ENCODE data around the gene CARD18. TPM values are rescaled to one million over a fixed set of nuclear protein-coding genes. Genes with fewer than 3 reads are reported as not detected.

Gene CARD18
- total and polyA plus RNA-seq, 2 of the 13 experiments (the other 11 are each of a cell fraction or from before 2014, with no cell fraction given), result not detected

- 0% methylated on average over 2 of the region's 2 CpGs for WGBS (ENCODE audit: low lambda C conversion rate)
- CTCF ChIA-PET (ENCODE audit: low intra/inter-chr PET ratio, low total read pairs), result no interaction called here
- in situ Hi-C loops (cut with HindIII; ENCODE audit: extremely low pct_ligation_motif_present, low pct_unique_long_range_greater_than_20kb) (no loop called here), intact Hi-C loops (cut with micrococcal nuclease; ENCODE audit: unreplicated experiment) (no loop called here)
- Histone ChIP-seq H3K27me3 (ENCODE audit: control insufficient read depth in 1 of 2, insufficient read depth in 2 of 2, low read length in 2 of 2) (no peaks in the 10 kb centered on the region; a peak in 1 of 5 replicates), H3K27ac (ENCODE audit: extremely low read length, insufficient read depth, low read length) (no peak overlapping the region), H3K4me3 (replicated peaks in 1 of 3; ENCODE audit: insufficient read depth in 1 of 3, low read depth in 2 of 3, low read length in 3 of 3) (no peak overlapping the region), H3K9ac (ENCODE audit: insufficient read depth, low read depth, low read length) (no peak overlapping the region), H3K4me2 (ENCODE audit: low read depth, low read length) (no peak overlapping the region), H2AFZ (ENCODE audit: low read length) (no peak overlapping the region), H3K36me3 (replicated peaks in 1 of 2; ENCODE audit: control insufficient read depth in 1 of 2, insufficient read depth in 2 of 2, low read length in 2 of 2) (no peaks in the 10 kb centered on the region), H3K4me1 (ENCODE audit: insufficient read depth, low read length) (no peaks in the 10 kb centered on the region), H4K20me1 (ENCODE audit: insufficient read depth, low read length) (no peaks in the 10 kb centered on the region), H3K9me3 (ENCODE audit: low read length) (no peaks in the 10 kb centered on the region), H3K79me2 (ENCODE audit: insufficient read depth, low read length) (no peaks in the 10 kb centered on the region)
- DNase-seq (ENCODE audit: low spot score) (no peak), ATAC-seq (no peak), FAIRE-seq (no peak)
- no peak for TF ChIP-seq GMEB1 (CRISPR knock-in tag; IDR thresholded peaks at IDR 0.05; ENCODE audit: borderline replicate concordance)
- TF ChIP-seq SP1 (IDR thresholded peaks at IDR 0.05), result no peak
- TF ChIP-seq SP1 (CRISPR knock-in tag; IDR thresholded peaks at IDR 0.05), result no peak
- no peak for TF ChIP-seq NFKBIZ (CRISPR knock-in tag; IDR thresholded peaks at IDR 0.05)
- POLR2A ChIA-PET, result no interaction called here
- no TSS peak for BruUV-seq (replicated peaks)
Observed at GRCh38 chr11:105100981-105101630, 38.5 kb downstream of the CARD18 start.

- H3K79me2 ChIP-seq (ENCODE audit: insufficient read depth, low read length), result no peaks in the 10 kb centered on the region
- no peaks in the 10 kb centered on the region for H3K36me3 ChIP-seq (replicated peaks in 1 of 2; ENCODE audit: control insufficient read depth in 1 of 2, insufficient read depth in 2 of 2, low read length in 2 of 2)
- H3K27me3 ChIP-seq (ENCODE audit: control insufficient read depth in 1 of 2, insufficient read depth in 2 of 2, low read length in 2 of 2), result no peaks in the 10 kb centered on the region
- no peak overlapping the region for H2AFZ ChIP-seq (ENCODE audit: low read length)
- WGBS (ENCODE audit: low lambda C conversion rate), result 35% methylated on average over 5 of the region's 7 CpGs
- FAIRE-seq, result no peak
- H3K4me2 ChIP-seq (ENCODE audit: low read depth, low read length), result no peak overlapping the region
- ATAC-seq, result no peak
- DNase-seq (ENCODE audit: low spot score), result no peak
- H3K27ac ChIP-seq (ENCODE audit: extremely low read length, insufficient read depth, low read length), result no peak overlapping the region
- intact Hi-C loops (cut with micrococcal nuclease; ENCODE audit: unreplicated experiment), result no loop called here
- in situ Hi-C loops (cut with HindIII; ENCODE audit: extremely low pct_ligation_motif_present, low pct_unique_long_range_greater_than_20kb), result no loop called here
- no peak overlapping the region for H3K4me3 ChIP-seq (replicated peaks in 1 of 3; ENCODE audit: insufficient read depth in 1 of 3, low read depth in 2 of 3, low read length in 3 of 3)
- CTCF ChIA-PET (ENCODE audit: low intra/inter-chr PET ratio, low total read pairs), result no interaction called here
- H3K9me3 ChIP-seq (ENCODE audit: low read length), result no peaks in the 10 kb centered on the region
- no peaks in the 10 kb centered on the region for H3K4me1 ChIP-seq (ENCODE audit: insufficient read depth, low read length)
- POLR2A ChIA-PET, result no interaction called here
- no peak overlapping the region for H3K9ac ChIP-seq (ENCODE audit: insufficient read depth, low read depth, low read length)
- H4K20me1 ChIP-seq (ENCODE audit: insufficient read depth, low read length), result no peaks in the 10 kb centered on the region
- no TSS peak for BruUV-seq (replicated peaks)
- no peak for TF ChIP-seq MTF1 (CRISPR knock-in tag; IDR thresholded peaks at IDR 0.05)
- no peak for TF ChIP-seq HIC2 (CRISPR knock-in tag; IDR thresholded peaks at IDR 0.05; ENCODE audit: low read depth)
- no peak for TF ChIP-seq ISX (CRISPR knock-in tag; conservative IDR thresholded peaks at IDR 0.05)
- no peak for TF ChIP-seq TFE3 (CRISPR knock-in tag; IDR thresholded peaks at IDR 0.05)
- TF ChIP-seq ZNF501 (CRISPR knock-in tag; IDR thresholded peaks at IDR 0.05), result no peak
Observed at GRCh38 chr11:105100206-105100605, 39.4 kb downstream of the CARD18 start.

All from HepG2 (cell line).